SK-N-MC (cell line): Measurements from ENCODE around the gene CIITA.

Source experiments
- EZH2 ChIP-seq: fragments of 200-600 bp; sonication (generic); IDR thresholded peaks from one replicate; pipeline ENCODE4 v1.6.1; 2017; ENCODE audit warnings: antibody characterized with exemption
- POLR2AphosphoS5 ChIP-seq: IDR thresholded peaks from 2 replicates; pipeline ENCODE4 v1.6.1; 2012; ENCODE audit warnings: mild to moderate bottlenecking, low read depth, low read length, borderline replicate concordance

DNA sequence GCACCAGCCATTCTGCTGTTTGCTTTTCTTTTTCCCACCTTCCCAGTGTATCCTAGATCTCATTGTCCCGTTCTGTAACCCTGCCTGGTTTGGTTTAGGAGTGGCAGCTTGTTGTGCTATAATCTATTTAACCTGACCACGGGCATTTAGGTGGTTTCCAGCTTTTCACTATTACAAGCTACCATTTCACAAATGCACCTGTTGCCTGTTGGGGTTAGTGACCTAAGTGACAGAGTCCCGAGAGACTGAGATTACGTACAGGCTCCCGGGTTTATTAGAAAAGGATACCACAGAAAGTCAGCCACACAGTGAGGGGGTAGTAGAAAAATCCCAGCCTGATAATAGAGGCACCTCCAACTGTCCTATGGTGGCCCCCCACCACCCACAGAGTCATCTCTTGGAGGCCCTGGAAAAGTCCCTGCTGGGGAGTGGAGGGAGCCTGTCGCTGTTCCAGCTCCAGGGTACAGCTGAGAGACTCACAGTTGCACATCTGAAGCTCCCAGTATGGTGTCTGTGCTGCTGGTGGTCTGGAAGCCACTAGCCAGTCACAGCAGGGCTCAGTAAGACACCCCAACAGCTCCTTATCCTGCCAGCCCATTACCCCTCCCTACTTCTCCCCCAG is 88.5 kb downstream of the CIITA start:
- TF ChIP-seq EZH2 (no peak), POLR2AphosphoS5 (no peak)
